SK-N-DZ (cell line): Measurements from ENCODE around the gene ANKRD44.

Experiments used
- DNase-seq: peaks from one replicate; pipeline ENCODE4 v3.0.0-alpha.2; 2015; ENCODE audit warnings: low spot score

Gene ANKRD44

DNA sequence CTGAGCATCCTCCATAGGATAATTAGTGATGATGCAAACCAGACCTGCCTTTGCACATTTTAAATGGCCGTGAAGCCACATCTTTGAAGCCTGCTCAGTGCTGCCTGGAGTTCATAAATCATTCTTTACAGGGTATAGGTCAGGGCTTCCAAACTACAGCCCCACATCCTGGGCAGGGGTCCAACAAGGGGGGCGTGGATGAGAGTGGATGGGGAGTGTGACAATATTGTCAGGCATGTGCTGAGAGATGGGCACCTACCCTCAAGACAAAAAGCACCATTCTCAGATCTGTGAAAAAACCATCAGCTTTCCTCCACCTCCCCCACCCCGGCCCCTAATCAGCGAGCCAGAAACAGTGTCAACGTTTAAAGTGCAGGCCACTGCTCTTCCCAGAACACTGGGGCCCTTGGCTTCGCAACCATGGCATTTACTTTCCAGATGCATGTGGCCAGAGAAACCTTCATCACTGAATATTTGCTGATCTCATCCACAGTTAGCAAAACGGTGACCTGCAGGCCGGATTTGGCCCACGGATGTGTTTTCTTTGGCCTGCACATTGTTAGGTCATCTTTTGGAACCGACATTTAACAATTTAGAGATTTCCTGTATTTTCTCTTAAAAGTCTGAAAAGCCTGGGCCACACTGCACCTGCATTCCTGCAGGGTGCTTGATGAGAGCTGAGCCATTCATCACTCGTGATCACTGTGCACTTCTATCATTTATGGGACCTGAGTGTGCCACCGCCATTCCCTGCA lies 130.7 kb downstream of the ANKRD44 start:
- peak; percentile 98 for DNase-seq

DNA sequence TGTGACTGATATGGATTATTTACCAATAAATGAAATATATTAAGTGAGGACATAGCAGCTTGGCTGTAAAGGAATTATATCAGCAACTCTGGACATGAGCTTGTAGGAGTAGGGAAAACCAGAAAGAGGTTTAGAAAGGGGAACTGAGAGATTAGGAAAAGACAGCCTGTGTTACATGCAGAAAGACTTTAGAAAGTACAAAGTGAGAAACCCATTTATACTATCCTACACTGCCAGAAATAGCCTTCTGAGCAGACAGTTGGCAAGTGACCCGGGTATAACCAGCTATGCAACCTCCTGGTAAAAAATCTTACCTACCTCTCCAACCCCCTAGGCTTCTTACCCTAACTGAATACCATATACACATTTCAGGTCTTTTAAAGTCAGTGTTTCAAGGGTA lies 134.1 kb downstream of the ANKRD44 start:
- DNase-seq: no peak

DNA sequence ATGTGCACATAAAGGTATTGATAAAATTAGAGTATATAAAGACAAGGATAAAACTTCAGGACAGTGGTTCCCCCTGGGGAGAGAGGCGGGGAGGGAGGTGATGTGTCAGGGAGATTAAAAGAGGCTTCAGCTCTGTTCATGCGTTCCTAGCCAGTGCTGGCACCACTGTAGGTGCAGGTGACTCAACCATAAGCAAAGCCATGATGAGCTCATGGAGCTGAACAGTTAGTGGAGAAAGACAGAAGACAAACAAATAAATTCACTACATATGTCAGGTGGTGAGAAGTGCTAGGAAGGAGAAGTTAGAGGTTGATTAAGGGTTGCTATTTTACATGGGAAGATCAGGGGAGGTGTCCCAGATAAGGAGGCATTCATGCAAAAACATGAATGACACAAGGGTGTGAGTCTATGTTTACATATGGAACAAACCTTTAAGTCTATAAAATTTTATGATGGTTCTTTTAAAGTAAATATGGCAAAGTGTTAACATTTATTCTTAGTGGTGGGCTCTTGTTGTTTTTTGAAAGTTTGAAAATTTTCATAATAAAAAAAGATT lies 136.0 kb downstream of the ANKRD44 start:
- DNase-seq: peak; percentile 20

DNA sequence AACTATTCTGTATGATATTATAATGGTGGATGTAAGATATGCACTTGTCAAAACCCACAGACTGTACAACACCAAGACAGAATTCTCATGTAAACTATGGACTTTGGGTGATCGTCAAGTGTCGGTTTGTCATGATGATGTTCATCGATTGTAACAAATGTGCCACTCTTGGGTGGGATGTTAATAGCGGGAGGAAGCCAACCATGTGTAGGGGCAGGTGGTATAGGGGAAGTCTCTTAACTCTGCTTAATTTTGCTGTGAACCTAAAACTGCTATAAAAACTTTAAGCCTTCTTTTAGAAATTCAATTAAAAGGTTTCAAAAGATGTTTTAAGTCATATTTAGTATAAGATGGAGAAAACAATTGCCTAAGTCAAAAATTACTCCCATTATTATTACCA lies 139.0 kb downstream of the ANKRD44 start:
- DNase-seq: no peak

DNA sequence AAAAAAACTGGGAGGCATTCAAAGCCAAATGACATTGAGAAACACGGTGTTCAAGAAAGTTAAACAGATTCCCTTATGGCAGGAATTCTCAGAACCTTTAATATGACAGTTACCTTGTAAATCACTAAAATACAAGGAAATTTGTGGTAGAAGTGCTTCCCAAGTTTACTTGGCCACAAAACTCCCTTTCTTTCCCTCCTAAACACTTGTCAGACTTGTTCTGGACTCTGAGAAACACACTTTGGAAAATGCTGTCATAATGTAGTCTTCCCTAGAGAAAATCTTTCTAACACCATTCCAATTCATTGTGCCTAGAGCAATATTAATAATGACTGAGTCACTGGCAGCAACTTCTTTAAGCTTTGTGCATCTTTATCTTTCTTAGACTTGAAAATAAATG lies 140.4 kb downstream of the ANKRD44 start:
- DNase-seq: no peak

DNA sequence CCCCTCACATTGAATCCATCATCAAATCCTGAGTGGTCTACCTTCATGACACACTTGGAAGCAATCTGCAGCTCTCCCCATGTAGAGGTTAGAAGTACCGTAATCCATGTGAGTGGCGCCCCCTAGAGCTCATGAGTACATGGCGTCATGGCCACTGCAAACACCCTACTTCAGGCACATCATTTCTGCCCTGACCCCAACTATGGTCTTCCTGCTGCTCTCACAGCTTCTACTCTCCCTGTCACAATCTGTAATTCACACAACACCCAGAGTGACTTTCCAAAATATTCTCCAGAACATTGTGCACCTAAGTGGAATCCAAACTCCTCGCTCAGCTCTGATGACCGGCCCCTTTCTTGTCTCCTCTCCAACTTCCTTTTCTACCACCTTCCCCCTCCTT lies 141.9 kb downstream of the ANKRD44 start:
- peak; percentile 67 for DNase-seq

DNA sequence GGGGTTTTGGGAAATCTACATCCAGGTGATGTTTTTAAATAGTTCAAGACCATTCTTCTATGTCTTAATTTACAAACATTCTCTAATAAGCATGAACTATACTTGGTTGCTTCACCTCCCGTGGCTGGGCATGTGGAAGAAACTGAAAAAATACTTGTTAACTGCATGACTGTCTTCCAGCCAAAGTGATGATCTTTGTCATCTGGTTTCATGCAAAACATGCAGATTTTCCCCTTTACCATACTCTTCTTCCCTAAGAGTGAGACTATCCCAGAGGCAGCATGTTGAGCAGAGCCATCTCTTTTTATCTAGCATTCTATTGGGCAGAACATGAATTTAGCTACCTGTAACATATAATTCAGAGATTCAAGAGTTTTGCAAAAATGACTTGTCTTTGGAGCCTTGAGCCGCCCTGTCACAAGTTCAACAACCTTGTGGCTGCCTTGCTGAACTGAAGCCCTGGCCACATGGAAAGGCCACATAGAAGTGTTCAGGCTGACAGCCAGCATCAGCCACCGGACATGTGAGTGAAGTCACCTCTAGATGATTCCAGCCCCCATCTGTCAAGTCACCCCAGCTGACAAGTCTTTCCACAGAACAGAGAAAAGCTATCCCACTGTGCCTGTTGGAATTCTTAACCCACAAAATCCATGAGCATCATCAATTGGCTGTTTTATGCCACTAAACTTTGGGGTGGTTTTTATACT lies 142.8 kb downstream of the ANKRD44 start:
- DNase-seq: no peak

DNA sequence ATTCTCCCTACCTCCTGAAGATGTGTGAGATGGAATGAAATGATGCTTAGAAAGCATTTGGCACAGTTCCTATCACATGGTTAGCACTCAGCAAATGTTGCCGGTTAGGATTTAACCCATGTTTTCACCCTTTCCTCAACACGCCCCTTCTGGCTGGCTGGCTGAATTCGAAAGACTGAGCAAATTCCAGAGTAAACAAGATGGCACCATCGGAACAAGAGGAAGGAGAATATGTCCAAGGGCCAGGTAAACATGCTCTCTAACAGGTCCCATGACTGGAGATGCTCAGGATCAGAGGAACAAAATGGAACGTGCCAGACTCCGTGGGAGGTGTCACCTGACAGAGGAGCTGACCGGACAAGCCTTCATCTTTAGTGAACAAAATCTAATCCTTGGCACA lies 145.6 kb downstream of the ANKRD44 start:
- DNase-seq: no peak

DNA sequence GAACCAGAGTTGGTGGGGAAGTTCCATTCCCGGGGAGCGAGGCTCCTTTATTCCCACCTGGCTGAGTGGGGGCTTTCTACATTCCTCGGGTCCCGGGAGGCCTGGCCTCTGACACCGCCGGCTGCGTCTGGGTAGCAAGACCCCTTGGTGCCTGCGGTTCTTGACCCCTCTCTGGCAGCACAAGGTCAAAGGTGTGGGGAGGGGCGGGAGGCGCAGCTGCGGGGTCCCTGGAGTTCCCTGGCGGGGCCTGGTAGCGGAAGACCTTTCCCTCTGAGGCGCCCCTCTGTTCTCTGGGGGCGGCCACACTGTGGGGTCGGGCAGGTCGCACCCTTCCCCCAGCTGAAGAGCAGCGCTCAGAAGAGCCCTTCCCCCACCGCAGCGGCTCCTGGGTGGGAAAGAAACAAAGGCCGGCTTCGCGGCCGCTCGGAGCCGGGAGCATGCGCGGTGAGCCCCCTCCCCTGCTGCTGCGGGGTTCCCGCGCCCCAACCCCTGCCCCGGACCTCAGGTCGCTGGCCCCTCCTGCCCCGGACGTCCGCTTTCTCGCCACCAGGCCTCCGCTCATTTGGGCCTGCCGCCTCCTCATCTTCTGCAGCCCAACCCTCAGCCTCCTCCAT lies 146.3 kb downstream of the ANKRD44 start:
- no peak for DNase-seq

DNA sequence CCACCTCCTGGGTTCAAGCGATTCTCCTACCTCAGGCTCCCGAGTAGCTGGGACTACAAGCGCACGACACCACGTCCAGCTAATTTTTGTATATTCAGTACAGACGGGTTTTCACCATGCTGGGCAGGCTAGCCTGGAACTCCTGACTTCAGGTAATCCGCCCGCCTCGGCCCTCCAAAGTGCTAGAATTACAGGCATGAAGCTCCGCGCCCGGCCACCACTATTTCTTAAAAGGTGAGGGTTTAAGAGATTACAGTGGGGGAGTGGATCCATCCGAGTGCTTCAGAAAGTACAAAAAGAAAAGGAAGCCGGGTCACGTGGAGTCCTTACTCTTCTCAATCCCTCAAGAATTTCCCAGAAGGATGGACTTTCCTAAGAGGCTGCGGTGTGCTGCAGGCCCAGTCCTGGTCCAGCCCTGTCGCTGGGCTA lies 146.9 kb downstream of the ANKRD44 start:
- no peak for DNase-seq

DNA sequence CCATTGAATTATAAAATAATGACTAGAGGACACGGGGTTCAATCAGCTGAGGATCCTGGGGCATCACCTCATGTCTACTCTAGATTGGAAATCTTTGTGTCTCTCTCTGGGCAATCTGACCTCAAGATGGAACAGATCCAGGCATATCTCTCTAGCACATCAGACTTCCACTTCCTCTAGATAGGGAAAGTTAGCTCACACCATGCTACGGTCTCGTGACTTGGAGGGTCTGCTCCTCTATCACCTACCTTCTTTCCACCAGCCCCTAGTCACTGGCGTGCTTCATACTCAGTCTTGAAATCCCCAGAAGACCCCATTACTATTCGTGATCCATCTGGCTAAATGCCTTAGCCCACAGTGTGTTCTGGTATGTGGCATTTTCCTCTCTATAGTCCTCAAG lies 148.8 kb downstream of the ANKRD44 start:
- DNase-seq: no peak

DNA sequence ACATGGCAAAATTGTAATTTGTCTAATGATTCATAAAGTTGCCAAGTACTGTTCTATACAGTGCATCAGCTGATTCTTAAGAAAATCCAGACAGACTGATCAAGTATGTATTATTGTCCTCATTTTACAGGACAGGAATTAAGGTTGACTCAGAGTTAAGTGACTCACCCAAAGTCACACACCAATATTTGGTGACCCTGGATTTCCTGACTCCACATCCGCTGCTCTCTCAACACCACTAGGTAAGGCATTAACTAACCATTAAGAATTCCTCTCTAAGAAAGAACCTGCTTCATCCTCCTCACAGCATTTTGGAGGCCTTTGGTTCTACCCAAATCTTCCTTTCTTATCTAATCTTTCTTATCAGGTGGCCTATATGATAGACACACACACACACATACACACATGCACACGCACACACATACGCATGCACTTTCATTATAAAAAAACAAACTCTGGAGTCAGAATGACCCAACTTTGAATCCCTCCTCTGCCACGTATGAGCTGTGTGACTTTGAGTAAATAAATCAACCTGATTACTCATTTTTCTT lies 150.8 kb downstream of the ANKRD44 start:
- no peak for DNase-seq

DNA sequence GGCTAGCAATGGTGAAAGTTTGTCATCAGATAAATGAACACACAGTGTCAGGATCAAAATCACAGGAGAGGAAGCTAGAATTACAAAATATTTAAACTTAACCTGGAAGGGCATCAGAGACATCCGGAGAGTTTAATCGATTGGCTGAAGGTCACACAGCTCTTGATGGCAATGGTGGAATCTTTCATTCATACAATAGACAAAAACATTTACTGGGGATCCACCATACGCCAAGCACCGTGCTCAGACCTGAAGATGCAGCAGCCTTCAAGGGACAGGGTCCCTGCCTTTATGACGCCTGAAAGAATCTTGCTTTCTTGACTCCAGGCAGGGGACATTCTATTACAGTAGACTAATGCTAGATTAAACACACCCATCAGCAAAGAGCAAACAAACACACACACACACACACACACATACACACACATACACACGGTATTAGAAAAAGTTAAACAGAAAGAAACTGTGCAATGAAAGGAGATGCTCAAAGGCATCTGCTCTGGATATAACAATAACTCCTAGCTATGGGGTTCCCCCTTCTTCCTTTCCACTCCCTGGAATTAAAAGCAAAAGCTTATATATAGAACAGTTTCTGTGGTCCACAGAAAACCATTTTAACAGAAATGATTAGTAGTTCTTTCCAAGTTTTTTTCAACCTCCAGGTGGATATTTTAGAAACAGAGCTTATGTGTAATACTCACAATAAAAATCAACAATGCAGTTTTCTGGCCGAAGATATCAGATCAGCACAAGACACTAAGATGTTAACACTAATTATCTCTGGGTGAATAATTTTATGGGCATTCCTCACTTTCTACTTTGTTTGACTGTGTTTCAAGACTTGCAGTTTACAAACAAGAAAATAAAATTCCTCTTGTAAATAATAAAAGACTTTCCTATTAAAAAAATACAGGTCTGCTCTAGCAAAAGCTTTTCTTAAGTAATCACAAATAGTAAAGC lies 151.7 kb downstream of the ANKRD44 start:
- DNase-seq: no peak

DNA sequence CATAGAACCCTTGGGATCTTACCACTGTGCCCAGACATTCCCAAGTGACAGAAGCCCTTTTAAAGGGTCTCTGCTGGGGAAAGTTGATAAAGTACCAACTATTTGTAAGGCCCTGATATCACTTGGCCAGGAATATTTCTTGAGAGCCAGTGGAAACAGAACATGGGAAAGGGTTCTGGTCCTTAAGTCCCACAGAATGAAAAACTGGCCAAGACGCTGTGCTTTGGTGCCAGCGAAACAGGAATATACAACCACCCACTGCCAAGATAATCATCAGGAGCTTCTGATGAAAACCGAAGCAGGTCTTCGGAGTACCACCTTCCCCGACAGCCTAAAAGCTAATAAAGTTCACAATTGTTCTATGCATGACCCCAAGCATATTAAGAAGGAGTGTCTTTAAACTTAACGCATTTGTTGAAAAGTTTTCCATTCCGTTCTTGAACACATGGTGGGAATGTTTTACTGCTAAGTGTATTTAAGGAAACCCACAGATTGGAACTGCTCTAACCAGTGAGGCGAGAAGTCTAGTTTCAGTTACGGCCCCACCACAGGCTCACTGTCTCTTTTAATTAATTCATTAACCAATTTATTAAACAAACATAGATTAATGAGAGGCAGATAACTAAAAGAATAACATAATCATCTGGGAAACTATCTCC lies 152.6 kb downstream of the ANKRD44 start:
- no peak for DNase-seq

DNA sequence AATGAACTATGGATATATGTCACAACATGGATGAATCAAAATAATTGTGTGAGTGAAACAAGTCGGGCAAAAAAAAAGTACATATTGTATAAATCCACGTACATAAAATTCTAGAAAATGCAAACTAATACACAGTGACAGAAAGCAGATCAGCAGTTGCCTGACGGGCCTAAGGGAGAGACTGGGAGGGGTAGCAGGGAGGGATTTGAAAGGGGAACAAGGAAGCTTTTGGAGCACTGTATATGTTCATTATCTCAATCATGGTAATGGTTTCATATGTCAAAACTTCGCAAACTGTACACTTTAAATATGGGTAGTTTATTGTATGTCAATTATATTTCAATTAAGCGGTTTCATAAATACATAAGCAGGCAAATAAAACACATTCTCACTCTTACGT lies 153.8 kb downstream of the ANKRD44 start:
- no peak for DNase-seq

DNA sequence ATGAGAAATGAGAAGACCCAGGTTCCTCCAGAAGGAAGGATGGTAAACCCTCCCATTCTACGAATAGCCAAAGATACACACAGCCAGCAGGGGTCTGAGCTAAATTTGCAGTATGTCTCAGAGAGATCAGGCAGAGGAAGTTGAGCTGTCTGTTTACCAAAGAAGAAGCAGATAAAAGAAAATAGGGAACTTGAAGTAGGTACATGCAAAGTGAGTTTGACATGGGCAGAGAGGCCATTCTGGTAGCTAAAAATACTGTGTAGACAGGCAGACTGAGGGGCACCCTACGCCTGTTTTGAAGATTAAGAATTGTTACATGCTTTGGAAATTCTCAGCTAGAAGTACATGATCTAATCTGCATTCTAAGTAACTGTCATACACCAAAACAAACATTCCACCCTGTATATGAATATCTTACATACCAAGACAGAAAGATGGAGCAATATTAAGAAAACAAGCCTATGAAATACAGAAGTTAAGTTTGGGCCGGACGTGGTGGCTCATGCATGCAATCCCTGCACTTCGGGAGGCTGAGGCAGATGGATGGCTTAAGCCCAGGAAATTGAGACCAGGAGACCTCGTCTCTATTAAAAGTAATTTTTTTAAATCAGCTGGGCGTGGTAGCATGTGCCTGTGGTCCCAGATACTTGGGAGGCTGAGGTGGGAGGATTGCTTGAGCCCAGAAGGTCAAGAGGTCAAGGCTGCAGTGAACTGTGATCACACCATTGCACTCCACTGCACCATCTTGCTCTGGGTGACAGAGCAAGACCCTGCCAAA lies 157.9 kb downstream of the ANKRD44 start:
- no peak for DNase-seq

DNA sequence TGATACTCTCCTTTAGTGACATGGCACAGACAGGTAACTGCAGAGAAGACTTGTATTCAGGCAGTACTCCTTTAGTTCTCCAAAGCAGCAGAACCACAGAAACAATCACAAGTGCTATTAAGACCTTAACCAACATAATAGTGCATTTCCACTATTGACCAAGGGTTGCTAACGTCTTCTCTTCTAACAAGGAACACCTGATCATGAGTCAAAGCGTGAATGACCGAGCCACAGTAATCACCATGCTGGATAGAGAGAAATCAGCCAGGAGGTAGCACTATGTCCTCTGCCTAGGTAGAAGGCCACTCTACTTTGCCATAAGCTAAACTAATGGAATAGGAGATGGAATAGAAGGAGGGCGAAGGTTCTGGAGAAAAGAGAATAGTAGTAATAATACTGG lies 161.0 kb downstream of the ANKRD44 start:
- DNase-seq: no peak

DNA sequence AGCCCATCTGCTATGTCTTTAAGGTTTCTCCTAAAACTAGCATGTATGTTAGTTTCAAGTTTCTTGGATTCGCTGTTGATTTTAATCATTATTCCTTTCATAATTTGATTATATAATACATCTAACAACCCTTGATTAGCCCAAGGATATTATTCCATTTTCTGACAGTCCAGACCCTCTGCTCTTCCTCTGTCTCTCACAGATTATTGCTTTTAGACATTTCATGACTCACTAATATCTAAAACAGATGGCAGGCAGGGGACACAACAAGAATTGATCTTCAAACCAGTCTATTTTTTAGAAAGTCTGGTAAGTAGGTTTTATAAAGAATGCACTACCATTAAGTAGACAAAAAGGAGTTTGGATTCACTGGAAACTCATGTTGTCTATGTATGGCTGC lies 162.2 kb downstream of the ANKRD44 start:
- DNase-seq: no peak

DNA sequence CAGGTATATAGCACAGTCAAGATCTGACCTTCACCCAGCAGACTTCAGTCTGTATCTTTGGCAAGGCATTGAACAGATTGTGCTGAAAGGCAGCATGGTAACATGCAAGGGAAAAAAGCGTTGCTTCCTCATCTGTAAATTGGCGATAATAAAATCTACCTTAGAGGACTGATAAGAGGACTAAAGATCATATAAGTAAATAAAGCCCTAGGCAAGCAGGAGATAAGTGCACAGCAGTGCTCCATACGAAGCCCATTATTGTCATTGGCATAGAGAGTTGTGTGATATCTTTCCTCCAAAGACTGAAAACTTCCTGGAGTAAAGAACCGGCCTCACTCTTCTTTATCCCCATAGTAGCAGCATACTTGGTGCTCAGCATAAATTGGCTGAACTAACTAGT lies 162.6 kb downstream of the ANKRD44 start:
- DNase-seq: no peak

DNA sequence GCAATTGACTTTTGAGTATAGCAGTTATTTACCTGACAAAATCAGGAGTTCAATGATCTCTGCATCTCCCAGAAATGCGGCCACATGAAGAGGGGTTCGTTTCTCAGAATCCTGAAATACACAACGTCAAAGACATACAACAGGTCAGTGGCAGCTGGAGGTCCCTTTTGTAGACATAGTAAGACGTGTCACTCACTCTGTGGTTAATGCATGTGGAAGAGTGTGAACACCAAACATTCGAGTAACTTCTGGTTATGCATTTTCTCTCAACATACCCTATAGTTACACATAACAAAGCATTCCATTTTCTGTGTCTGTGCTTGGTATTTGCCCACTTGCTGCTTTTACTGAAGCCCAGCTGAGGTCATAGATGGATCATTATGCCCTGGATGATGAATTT lies 163.6 kb downstream of the ANKRD44 start:
- DNase-seq: no peak
